Midbrain (tissue), 1 donor: Measurements from ENCODE around the gene CD2.

Source experiments
- DNase-seq: peaks from one replicate; lab custom pipeline; 2025; lab: John Stamatoyannopoulos, UW

Gene CD2

GRCh38 chr1:116754198-116754977 lies at the start of gene CD2:
TSS of gene CD2 (plus strand) at chr1:116754430. CDS start at chr1:116754493, 63 bp downstream.
- no peak for DNase-seq

GRCh38 chr1:116706123-116706522 lies 48.1 kb upstream of the CD2 start:
- no peak for DNase-seq

- DNase-seq = no peak
Measured at GRCh38 chr1:116706841-116707240, 47.4 kb upstream of the CD2 start.

- no peak for DNase-seq
Measured at GRCh38 chr1:116708255-116708900, 45.9 kb upstream of the CD2 start.

- DNase-seq = no peak
Measured at GRCh38 chr1:116709666-116710167, 44.5 kb upstream of the CD2 start.

- peak; percentile 2 for DNase-seq
Measured at GRCh38 chr1:116710420-116711262, 43.6 kb upstream of the CD2 start.

- no peak for DNase-seq
Measured at GRCh38 chr1:116711263-116711840, 42.9 kb upstream of the CD2 start.

- DNase-seq = no peak
Measured at GRCh38 chr1:116712510-116712909, 41.7 kb upstream of the CD2 start.

- DNase-seq = no peak
Measured at GRCh38 chr1:116713474-116713873, 40.8 kb upstream of the CD2 start.

GRCh38 chr1:116716391-116716790 lies 37.8 kb upstream of the CD2 start:
- DNase-seq = no peak

- DNase-seq = no peak
Measured at GRCh38 chr1:116717318-116717717, 36.9 kb upstream of the CD2 start.

- DNase-seq = no peak
Measured at GRCh38 chr1:116720364-116721038, 33.7 kb upstream of the CD2 start.

- no peak for DNase-seq
Measured at GRCh38 chr1:116721039-116721405, 33.2 kb upstream of the CD2 start.

- DNase-seq = no peak
Measured at GRCh38 chr1:116721451-116722007, 32.7 kb upstream of the CD2 start.

- DNase-seq = no peak
Measured at GRCh38 chr1:116722016-116722838, 32.0 kb upstream of the CD2 start.

GRCh38 chr1:116724765-116725375 lies 29.4 kb upstream of the CD2 start:
- DNase-seq = peak; percentile 25

- no peak for DNase-seq
Measured at GRCh38 chr1:116725798-116726197, 28.4 kb upstream of the CD2 start.

GRCh38 chr1:116726872-116727820 lies 27.1 kb upstream of the CD2 start:
- DNase-seq = no peak

- no peak for DNase-seq
Measured at GRCh38 chr1:116731439-116731838, 22.8 kb upstream of the CD2 start.
